Fibroblast of pulmonary artery (primary cell): ENCODE measurements around the gene COL4A2.

ENCODE experiments used
- DNase-seq: peaks from one replicate; pipeline ENCODE4 v3.0.0-alpha.2; 2010; ENCODE audit warnings: low read depth
- H3K4me3 ChIP-seq: replicated peaks from 2 replicates; pipeline ENCODE4 v1.5.1; 2011; ENCODE audit warnings: low read depth, mild to moderate bottlenecking, control low read depth, low read length, moderate library complexity
- TF ChIP-seq, protein P1 (sequence below): IDR thresholded peaks from 2 replicates; pipeline ENCODE4 v1.5.1; 2011; ENCODE audit warnings: mild to moderate bottlenecking, control low read depth, low read length, inconsistent platforms; ENCODE audit errors: missing control alignments

The COL4A2 gene

DNA sequence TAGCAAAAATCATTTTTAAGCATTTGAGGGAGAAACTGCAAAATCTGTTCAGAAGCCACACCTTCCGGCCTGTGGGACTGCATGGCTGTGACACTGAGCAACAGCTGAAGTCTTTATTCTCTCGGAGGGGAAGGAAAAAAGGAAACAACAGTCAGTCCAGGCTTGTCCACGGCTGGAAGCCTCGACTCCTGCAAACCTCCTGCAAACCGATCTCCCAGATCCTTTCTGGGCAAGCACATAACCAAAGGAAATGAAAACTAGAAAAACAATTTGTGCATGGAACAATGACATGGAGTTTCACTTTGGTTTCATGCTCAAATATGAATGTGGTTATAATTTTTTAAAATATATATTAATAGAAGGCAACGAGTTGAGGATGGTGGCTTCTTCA, 1.1 kb upstream of the COL4A2 start:
- peak; percentile 62 for DNase-seq
- peak overlapping the region; percentile 87 for H3K4me3 ChIP-seq
- TF ChIP-seq, protein P1, sequence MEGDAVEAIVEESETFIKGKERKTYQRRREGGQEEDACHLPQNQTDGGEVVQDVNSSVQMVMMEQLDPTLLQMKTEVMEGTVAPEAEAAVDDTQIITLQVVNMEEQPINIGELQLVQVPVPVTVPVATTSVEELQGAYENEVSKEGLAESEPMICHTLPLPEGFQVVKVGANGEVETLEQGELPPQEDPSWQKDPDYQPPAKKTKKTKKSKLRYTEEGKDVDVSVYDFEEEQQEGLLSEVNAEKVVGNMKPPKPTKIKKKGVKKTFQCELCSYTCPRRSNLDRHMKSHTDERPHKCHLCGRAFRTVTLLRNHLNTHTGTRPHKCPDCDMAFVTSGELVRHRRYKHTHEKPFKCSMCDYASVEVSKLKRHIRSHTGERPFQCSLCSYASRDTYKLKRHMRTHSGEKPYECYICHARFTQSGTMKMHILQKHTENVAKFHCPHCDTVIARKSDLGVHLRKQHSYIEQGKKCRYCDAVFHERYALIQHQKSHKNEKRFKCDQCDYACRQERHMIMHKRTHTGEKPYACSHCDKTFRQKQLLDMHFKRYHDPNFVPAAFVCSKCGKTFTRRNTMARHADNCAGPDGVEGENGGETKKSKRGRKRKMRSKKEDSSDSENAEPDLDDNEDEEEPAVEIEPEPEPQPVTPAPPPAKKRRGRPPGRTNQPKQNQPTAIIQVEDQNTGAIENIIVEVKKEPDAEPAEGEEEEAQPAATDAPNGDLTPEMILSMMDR, result no peak

DNA sequence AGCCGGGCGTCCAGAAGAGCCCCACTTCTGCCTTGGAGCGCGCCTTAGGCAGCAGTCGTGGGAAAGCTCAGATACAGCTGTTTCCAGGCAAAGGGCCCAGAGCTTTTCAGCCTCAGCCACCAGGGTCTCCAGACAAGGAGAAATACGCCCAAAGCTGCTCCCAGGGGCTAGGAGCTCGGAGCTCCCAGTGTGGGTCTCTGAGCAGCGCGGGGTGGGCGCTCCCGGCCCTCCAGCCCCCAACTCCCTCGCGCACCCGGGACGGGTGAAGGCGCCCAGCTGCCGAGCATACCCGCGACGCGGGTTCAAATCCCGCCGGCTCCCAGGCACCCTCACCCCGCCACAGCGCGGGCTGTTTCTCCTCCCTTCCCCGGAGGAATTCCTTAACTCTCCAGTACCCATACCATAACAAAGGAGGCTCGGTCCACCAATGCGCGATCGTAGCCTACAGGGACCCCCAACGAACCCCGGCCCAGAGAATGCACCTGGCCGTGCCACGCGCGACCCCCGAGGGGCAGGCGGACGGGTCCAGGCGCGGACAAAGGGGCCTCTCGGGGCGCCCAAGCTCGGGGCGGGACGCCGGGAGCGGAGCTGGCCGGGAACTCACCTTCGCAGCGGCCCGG, 634 bp upstream of the COL4A2 start:
- DNase-seq, result peak; percentile 68
- H3K4me3 ChIP-seq, result peak overlapping the region; percentile 87
- TF ChIP-seq, protein P1, result no peak

DNA sequence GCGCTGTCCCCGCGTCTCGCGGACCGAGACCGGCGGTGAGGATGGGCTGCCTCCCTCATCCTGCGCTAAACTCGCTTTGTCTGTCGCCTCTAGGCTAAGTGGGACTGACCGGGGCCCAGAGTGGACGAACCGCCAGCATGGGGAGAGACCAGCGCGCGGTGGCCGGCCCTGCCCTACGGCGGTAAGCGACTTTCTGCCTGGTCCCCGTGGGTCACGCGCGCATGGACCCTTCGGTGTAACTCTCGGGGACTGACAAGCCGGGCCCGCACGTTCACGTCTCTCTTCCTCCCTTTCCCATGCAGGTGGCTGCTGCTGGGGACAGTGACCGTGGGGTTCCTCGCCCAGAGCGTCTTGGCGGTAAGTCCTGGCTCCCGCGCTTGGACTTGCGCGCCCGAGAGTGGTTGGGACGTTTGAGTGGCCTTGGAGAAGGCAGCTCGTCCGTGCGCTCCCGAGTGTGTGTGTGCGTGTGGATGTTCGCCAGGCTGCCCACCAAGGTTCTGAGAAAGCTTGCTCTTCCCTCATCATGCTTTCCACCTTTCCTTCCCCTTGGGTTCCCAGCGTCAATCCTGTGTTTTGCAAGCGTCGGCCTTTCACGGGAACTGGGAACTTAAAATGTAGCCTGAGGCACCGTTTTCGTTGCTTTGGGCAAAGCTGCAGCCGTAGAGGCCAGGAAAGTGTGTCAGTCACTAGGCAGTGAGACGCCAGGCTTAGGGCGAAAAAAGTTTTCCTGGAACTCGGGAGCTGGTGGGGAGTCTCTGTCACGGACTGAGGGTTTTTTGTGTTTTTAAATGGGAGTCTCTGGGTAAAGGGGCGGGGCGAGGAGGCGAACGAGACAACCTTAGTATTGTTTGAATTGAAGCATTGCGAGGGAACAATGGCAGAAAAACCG, 927 bp downstream of the COL4A2 start:
- TF ChIP-seq, protein P1, result no peak
- H3K4me3 ChIP-seq, result peak overlapping the region; percentile 87
- peak; percentile 83 for DNase-seq

DNA sequence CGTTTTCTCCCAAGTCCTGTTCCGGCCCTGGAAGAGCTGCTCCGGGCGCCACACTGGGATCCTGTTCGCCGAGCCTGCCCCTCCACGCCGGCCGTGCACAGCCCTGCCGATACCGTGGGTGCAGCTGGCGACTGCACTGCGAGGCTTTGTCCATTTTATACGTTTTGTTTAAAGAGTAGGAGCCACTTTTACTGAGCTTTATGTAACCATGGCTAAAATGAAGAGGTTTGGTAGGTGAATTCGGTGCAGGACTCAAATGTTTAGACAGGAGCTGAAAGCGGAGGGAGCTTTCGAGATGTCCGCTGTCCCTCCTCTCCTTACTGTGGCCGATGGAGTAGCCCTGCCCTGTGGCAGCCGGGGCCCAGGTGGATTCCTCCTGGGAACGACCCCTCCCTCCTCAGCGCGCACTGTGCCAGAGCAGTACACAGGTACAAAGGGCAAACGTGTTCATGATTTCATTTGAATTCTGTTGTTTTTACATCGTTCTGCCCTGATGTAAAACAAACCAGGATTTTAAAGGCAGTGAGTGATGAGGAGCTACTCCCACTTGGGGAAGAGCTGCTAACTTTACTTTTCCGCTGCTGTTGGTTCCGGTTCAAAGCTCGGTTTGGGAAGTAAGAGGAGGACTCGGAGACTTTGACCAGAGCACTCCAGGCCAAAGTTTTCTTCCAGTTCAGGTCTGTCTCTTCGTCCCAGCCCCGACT, 1.7 kb downstream of the COL4A2 start:
- peak overlapping the region; percentile 87 for H3K4me3 ChIP-seq
- no peak for DNase-seq
- TF ChIP-seq, protein P1, result no peak

DNA sequence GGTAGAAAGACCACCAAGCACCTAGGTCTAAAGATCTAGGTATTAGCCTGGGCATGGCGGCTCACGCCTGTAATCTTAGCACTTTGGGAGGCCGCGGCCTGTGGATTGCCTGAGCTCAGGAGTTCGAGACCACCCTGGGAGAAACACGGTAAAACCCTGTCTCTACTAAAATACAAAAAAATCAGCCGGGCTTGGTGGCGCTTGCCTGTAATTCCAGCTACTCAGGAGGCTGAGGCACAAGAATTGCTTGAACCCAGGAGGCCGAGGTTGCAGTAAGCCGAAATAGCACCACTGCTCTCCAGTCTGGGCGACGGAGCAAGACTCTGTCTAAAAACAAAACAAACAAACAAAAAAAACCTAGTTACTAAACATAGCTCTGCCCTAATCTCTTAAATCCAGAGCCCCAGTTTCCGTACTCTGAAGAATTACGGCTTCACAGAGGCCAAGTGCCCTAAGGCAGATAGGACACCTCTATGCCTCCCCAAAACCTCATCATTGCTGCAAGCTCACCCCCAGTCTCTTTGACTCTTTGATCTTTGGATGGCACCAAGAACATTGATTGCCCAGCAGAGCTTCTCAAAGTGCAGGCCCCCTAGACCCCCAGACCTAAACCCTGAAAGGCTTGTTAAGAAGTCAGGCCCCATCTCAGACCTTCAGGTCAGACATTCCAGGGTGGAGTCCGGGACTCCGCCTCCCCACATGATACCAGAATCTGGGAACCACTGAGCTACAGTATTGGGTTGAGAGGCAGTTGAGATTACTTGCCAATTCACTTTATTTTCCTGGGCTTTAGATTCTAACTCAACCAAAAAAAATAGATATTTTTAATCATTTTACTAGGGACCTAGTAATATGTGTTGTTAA, 2.8 kb downstream of the COL4A2 start:
- TF ChIP-seq, protein P1, result no peak
- no peak for DNase-seq
- H3K4me3 ChIP-seq, result peak overlapping the region; percentile 87
